Measurements from ENCODE around the gene EI24. TPM values are rescaled to one million over a fixed set of nuclear protein-coding genes. Genes with fewer than 3 reads are reported as not detected.

Gene EI24
- total RNA-seq, 1 donor from 2014 or later: 70.7 TPM

- no peak for DNase-seq (ENCODE audit: extremely low spot score in 2 of 2)
- no peak for TF ChIP-seq POLR2A (IDR thresholded peaks at IDR 0.05)
- TF ChIP-seq POLR2AphosphoS5 (IDR thresholded peaks at IDR 0.05; ENCODE audit: insufficient read depth in 1 of 2, low read depth in 1 of 2): no peak
- no peak for TF ChIP-seq CTCF (IDR thresholded peaks at IDR 0.05)
- Histone ChIP-seq H3K27ac (no peak overlapping the region), H3K4me3 (no peak overlapping the region), H3K4me1 (no peaks in the 10 kb centered on the region), H3K9me3 (peaks cover 11% of the 10 kb centered on the region), H3K27me3 (no peaks in the 10 kb centered on the region), H3K36me3 (no peaks in the 10 kb centered on the region)
- intact Hi-C loops (cut with DNase I): no loop called here
These were observed 15.9 kb upstream of the EI24 start for GRCh38 chr11:125553357-125553756.

GRCh38 chr11:125554038-125554437 is 15.2 kb upstream of the EI24 start:
- Histone ChIP-seq H3K4me3 (no peak overlapping the region), H3K27ac (no peak overlapping the region), H3K9me3 (peaks cover 11% of the 10 kb centered on the region), H3K36me3 (no peaks in the 10 kb centered on the region), H3K27me3 (no peaks in the 10 kb centered on the region), H3K4me1 (no peaks in the 10 kb centered on the region)
- intact Hi-C loops (cut with DNase I): no loop called here
- TF ChIP-seq POLR2AphosphoS5 (IDR thresholded peaks at IDR 0.05; ENCODE audit: insufficient read depth in 1 of 2, low read depth in 1 of 2): no peak
- TF ChIP-seq POLR2A (IDR thresholded peaks at IDR 0.05): no peak
- no peak for TF ChIP-seq CTCF (IDR thresholded peaks at IDR 0.05)
- no peak for DNase-seq (ENCODE audit: extremely low spot score in 2 of 2)

GRCh38 chr11:125559888-125560287 is 9.4 kb upstream of the EI24 start:
- no peak for TF ChIP-seq POLR2A (IDR thresholded peaks at IDR 0.05)
- no peak for TF ChIP-seq CTCF (IDR thresholded peaks at IDR 0.05)
- TF ChIP-seq POLR2AphosphoS5 (IDR thresholded peaks at IDR 0.05; ENCODE audit: insufficient read depth in 1 of 2, low read depth in 1 of 2): no peak
- Histone ChIP-seq H3K36me3 (no peaks in the 10 kb centered on the region), H3K27me3 (no peaks in the 10 kb centered on the region), H3K4me3 (no peak overlapping the region), H3K9me3 (no peaks in the 10 kb centered on the region), H3K4me1 (no peaks in the 10 kb centered on the region), H3K27ac (no peak overlapping the region)
- intact Hi-C loops (cut with DNase I): no loop called here
- DNase-seq (ENCODE audit: extremely low spot score in 2 of 2): no peak

GRCh38 chr11:125561924-125562323 is 7.4 kb upstream of the EI24 start:
- no peaks in the 10 kb centered on the region for H3K4me1 ChIP-seq
- H3K27me3 ChIP-seq: no peaks in the 10 kb centered on the region
- H3K36me3 ChIP-seq: no peaks in the 10 kb centered on the region
- intact Hi-C loops (cut with DNase I): no loop called here
- no peak for DNase-seq (ENCODE audit: extremely low spot score in 2 of 2)
- H3K4me3 ChIP-seq: no peak overlapping the region
- H3K9me3 ChIP-seq: no peaks in the 10 kb centered on the region
- no peak overlapping the region for H3K27ac ChIP-seq
- TF ChIP-seq POLR2AphosphoS5 (IDR thresholded peaks at IDR 0.05; ENCODE audit: insufficient read depth in 1 of 2, low read depth in 1 of 2) (no peak), CTCF (IDR thresholded peaks at IDR 0.05) (no peak), POLR2A (IDR thresholded peaks at IDR 0.05) (no peak)

- no peak overlapping the region for H3K27ac ChIP-seq
- no peaks in the 10 kb centered on the region for H3K36me3 ChIP-seq
- H3K9me3 ChIP-seq: no peaks in the 10 kb centered on the region
- intact Hi-C loops (cut with DNase I): no loop called here
- no peak for DNase-seq (ENCODE audit: extremely low spot score in 2 of 2)
- H3K4me3 ChIP-seq: no peak overlapping the region
- no peaks in the 10 kb centered on the region for H3K27me3 ChIP-seq
- TF ChIP-seq POLR2A (IDR thresholded peaks at IDR 0.05) (no peak), POLR2AphosphoS5 (IDR thresholded peaks at IDR 0.05; ENCODE audit: insufficient read depth in 1 of 2, low read depth in 1 of 2) (no peak), CTCF (IDR thresholded peaks at IDR 0.05) (no peak)
- no peaks in the 10 kb centered on the region for H3K4me1 ChIP-seq
These were observed 6.8 kb upstream of the EI24 start for GRCh38 chr11:125562430-125562829.
